Measurements from ENCODE around the gene COG8.

DNA sequence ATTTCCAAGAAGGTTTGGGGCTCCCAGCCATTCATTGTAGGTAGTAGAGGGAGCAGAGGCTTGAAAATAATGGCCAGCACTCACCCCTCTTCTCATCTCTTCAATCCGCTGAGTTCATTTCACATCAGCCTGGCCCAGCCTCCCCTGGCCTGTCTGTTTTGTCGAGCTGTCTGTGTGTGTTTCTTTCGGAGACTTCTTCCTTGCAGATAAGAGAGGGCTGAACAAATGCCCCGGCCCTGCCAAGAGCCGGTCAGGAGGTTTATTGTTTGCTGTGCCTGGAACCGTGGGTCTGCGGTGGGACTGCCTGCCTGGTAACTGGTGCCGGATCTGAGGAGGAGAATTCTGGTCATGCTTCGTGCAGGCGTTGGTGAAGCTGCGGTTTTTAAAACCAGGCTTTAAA, 24.8 kb downstream of the COG8 start:
- TF ChIP-seq, protein P1, sequence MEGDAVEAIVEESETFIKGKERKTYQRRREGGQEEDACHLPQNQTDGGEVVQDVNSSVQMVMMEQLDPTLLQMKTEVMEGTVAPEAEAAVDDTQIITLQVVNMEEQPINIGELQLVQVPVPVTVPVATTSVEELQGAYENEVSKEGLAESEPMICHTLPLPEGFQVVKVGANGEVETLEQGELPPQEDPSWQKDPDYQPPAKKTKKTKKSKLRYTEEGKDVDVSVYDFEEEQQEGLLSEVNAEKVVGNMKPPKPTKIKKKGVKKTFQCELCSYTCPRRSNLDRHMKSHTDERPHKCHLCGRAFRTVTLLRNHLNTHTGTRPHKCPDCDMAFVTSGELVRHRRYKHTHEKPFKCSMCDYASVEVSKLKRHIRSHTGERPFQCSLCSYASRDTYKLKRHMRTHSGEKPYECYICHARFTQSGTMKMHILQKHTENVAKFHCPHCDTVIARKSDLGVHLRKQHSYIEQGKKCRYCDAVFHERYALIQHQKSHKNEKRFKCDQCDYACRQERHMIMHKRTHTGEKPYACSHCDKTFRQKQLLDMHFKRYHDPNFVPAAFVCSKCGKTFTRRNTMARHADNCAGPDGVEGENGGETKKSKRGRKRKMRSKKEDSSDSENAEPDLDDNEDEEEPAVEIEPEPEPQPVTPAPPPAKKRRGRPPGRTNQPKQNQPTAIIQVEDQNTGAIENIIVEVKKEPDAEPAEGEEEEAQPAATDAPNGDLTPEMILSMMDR (IDR thresholded peaks at IDR 0.05) = no peak
- TF ChIP-seq POLR2A (IDR thresholded peaks at IDR 0.05) = no peak
